HL-60 (cell line): ENCODE measurements around the gene C14orf39.

Experiments
- DNase-seq, 2 experiments: peaks; one replicate each; pipeline ENCODE4 v3.0.0-alpha.2; 2010 to 2020; ENCODE audit warnings: low read depth in 1 of 2, low spot score in 1 of 2
- H3K27ac ChIP-seq: fragments of 250-450 bp; sonication (Bioruptor Pico); replicated peaks from 2 replicates; pipeline ENCODE4 v1.5.1; 2020; ENCODE audit warnings: mild to moderate bottlenecking, moderate library complexity
- H3K27me3 ChIP-seq: fragments of 250-450 bp; sonication (Bioruptor Pico); 2 replicates; pipeline ENCODE4 v1.5.1; 2021; ENCODE audit warnings: mild to moderate bottlenecking, moderate library complexity; ENCODE audit not compliant: insufficient read depth, poor library complexity, severe bottlenecking
- H3K4me3 ChIP-seq: replicated peaks from 2 replicates; pipeline ENCODE4 v1.5.1; 2011; ENCODE audit warnings: mild to moderate bottlenecking, control low read depth, low read length; ENCODE audit not compliant: insufficient read depth
- GABPA ChIP-seq: IDR thresholded peaks from 2 replicates; pipeline ENCODE4 v1.6.1; 2012; ENCODE audit warnings: low read depth
- POLR2AphosphoS5 ChIP-seq: IDR thresholded peaks from 2 replicates; pipeline ENCODE4 v1.6.1; 2012; ENCODE audit warnings: low read depth
- SPI1 ChIP-seq: IDR thresholded peaks from 2 replicates; pipeline ENCODE4 v1.6.1; 2012; ENCODE audit warnings: low read depth, mild to moderate bottlenecking, borderline replicate concordance
- TF ChIP-seq, protein P1 (sequence below): IDR thresholded peaks from 2 replicates; pipeline ENCODE4 v1.6.1; 2012; ENCODE audit warnings: low read depth; ENCODE audit not compliant: insufficient replicate concordance
- TF ChIP-seq, protein P2 (sequence below): IDR thresholded peaks from one replicate; pipeline ENCODE4 v1.5.1; 2011; ENCODE audit warnings: low read length, control low read depth, inconsistent platforms; ENCODE audit not compliant: insufficient read depth

The C14orf39 gene

DNA sequence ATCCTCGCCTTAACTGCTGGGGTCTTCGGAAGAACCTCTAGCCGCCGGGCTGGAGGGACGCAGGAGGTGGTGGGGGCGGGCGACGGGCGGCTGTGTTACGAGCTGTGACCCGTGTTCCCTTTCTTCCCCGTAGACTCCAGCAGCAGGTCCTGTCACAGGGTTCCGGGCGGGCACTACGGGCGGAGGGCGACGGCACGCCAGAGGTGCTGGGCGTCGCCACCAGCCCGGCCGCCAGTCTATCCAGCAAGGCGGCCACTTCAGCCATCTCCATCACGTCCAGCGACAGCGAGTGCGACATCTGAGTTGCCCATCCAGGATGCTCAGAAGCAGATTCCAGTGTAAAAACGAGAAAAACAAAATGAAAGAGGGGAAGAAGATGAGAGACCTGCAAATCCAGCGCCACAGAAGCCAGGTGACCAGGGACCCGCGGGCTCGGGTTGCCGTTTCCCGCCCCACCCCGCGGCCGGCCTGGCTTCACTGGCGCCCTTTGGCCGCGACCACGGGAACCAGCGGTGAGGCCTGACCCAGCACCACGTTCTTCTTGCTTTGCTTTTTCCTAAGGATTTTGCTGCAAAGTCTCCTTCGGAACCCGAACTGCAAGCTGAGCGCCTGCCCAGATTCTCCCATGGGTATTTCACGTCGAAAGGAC, 25.2 kb upstream of the C14orf39 start:
- Histone ChIP-seq H3K27ac (no peak overlapping the region), H3K4me3 (no peak overlapping the region), H3K27me3 (peaks cover 81% of the 10 kb centered on the region)
- no peak for DNase-seq
- TF ChIP-seq POLR2AphosphoS5 (no peak), SPI1 (no peak), GABPA (no peak)
- TF ChIP-seq, protein P1, sequence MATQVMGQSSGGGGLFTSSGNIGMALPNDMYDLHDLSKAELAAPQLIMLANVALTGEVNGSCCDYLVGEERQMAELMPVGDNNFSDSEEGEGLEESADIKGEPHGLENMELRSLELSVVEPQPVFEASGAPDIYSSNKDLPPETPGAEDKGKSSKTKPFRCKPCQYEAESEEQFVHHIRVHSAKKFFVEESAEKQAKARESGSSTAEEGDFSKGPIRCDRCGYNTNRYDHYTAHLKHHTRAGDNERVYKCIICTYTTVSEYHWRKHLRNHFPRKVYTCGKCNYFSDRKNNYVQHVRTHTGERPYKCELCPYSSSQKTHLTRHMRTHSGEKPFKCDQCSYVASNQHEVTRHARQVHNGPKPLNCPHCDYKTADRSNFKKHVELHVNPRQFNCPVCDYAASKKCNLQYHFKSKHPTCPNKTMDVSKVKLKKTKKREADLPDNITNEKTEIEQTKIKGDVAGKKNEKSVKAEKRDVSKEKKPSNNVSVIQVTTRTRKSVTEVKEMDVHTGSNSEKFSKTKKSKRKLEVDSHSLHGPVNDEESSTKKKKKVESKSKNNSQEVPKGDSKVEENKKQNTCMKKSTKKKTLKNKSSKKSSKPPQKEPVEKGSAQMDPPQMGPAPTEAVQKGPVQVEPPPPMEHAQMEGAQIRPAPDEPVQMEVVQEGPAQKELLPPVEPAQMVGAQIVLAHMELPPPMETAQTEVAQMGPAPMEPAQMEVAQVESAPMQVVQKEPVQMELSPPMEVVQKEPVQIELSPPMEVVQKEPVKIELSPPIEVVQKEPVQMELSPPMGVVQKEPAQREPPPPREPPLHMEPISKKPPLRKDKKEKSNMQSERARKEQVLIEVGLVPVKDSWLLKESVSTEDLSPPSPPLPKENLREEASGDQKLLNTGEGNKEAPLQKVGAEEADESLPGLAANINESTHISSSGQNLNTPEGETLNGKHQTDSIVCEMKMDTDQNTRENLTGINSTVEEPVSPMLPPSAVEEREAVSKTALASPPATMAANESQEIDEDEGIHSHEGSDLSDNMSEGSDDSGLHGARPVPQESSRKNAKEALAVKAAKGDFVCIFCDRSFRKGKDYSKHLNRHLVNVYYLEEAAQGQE: no peak

DNA sequence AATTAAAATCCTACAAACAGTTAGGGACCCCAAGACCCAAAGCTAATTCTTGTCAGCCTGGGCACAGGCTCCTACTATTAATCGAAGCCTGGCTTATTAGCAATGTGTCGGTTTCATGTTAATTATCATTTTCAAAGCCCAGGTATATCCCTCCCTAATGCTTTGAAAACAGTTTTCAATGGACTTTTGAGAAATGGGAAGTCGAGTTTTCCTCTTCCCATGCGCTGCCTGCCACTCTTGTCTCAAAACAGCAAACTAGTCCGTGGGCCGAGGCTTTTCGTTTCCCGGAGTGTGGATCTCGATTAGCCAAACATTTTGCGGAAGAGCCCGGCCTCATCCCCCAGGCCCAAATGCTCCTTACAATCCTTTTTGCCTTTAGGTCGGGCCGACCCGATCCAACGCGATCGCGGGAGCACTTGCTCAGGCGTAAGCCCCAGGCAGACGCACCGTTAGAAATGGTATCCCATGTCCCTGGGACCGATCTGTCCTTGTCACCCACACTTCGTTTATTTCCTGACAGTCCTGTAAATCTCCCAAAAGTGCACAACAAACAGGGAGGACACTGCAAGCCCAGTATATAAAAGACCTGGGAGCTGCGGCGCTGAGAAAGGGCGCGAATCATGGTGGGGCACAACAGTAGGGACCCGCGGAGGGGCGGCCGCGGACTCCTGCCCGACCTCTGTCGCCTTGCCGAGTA, 24.5 kb upstream of the C14orf39 start:
- no peak for DNase-seq
- no peak for TF ChIP-seq SPI1
- TF ChIP-seq, protein P2, sequence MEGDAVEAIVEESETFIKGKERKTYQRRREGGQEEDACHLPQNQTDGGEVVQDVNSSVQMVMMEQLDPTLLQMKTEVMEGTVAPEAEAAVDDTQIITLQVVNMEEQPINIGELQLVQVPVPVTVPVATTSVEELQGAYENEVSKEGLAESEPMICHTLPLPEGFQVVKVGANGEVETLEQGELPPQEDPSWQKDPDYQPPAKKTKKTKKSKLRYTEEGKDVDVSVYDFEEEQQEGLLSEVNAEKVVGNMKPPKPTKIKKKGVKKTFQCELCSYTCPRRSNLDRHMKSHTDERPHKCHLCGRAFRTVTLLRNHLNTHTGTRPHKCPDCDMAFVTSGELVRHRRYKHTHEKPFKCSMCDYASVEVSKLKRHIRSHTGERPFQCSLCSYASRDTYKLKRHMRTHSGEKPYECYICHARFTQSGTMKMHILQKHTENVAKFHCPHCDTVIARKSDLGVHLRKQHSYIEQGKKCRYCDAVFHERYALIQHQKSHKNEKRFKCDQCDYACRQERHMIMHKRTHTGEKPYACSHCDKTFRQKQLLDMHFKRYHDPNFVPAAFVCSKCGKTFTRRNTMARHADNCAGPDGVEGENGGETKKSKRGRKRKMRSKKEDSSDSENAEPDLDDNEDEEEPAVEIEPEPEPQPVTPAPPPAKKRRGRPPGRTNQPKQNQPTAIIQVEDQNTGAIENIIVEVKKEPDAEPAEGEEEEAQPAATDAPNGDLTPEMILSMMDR: no peak
- no peak for TF ChIP-seq GABPA
- TF ChIP-seq POLR2AphosphoS5: no peak
- TF ChIP-seq, protein P1: no peak
- no peak overlapping the region for H3K4me3 ChIP-seq
- peaks cover 88% of the 10 kb centered on the region for H3K27me3 ChIP-seq
- no peak overlapping the region for H3K27ac ChIP-seq

DNA sequence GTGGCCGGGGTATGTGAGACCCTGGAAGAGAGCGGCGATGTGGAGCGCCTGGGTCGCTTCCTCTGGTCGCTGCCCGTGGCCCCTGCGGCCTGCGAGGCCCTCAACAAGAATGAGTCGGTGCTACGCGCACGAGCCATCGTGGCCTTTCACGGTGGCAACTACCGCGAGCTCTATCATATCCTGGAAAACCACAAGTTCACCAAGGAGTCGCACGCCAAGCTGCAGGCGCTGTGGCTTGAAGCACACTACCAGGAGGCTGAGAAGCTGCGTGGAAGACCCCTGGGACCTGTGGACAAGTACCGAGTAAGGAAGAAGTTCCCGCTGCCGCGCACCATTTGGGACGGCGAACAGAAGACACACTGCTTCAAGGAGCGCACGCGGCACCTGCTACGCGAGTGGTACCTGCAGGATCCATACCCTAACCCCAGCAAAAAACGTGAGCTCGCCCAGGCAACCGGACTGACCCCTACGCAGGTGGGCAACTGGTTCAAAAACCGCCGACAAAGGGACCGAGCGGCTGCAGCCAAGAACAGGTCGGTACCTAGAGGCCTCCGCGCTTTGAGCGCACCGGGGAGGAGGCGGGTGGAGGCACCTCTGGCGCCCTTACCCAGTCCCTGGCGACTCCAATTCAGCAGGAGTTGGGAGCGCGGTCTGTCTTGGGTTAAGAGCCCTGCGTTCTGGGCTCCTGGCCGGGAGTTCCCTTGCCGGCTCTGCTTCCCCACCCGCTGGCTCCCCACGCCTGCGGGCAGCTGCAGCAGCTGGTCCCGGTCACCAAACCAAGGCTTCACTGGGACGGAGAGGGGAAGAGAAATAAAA, 23.8 kb upstream of the C14orf39 start:
- Histone ChIP-seq H3K27ac (no peak overlapping the region), H3K27me3 (peaks cover 93% of the 10 kb centered on the region), H3K4me3 (no peak overlapping the region)
- no peak for DNase-seq
- TF ChIP-seq, protein P2: no peak
- no peak for TF ChIP-seq SPI1
- TF ChIP-seq, protein P1: no peak
